ENCODE results near the gene EED.

EED gene

GRCh38 chr11:86245369-86246292, 1.1 kb downstream of the EED start:
- in situ Hi-C loops (cut with MboI; ENCODE audit: low sequenced_read_pairs): no loop called here

- in situ Hi-C loops (cut with MboI; ENCODE audit: low sequenced_read_pairs): no loop called here
Measured at GRCh38 chr11:86246293-86246675, 1.7 kb downstream of the EED start.

GRCh38 chr11:86247608-86248007, 3.1 kb downstream of the EED start:
- in situ Hi-C loops (cut with MboI; ENCODE audit: low sequenced_read_pairs): no loop called here

DNA sequence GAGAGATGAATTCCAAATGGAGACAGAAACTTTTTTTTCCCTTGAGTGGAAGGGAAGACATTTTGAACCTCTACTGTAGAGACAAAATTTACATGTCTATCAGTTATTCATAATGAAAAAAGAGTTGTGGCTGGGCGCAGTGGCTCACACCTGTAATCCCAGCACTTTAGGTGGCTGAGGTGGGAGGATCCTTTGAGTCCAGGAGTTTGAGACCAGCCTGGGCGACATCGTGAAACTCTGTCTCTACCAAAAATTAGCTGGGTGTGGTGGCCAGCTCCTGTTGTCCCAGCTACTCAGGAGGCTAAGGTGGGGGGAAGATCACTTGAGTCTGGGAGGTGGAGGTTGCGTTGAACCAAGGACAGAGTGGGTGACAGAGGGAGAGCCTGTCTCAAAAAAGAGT, 4.1 kb downstream of the EED start:
- in situ Hi-C loops (cut with MboI; ENCODE audit: low sequenced_read_pairs): no loop called here

DNA sequence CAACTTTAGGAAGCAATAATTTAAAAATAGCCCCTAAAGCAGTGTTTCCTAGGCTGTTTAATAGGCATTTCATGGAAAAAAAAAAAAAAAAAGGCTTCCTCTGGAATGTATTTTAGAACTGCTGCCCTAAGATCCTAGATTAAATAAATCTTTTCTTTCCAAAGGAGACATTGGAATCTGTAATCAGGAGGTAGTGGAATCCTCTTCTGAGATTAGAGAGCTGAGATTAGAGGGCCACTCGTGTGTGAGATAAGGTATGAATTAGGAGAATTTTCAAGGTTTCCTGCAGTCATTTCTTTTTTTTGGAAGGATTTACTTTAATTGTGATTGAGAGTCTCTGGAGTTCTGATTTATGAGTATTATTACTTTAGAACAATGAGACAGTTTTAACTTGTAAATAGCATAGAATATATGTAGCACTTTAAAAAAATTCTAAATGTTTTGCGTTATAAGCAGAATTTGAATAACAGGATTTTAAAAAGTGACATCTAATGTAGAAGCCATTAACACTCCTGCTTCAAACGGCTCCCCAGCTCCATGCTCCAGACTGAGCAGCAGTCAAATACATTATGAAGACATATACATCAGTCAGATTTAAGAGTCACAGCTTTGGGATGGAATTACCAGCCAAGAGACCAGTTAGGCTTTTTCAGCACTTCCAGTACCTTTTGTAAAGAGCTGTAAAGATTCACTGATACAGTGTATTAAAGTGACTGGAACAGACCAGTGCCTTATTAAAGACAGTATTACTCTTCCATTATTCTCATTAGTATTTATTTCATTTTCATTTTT, 5.0 kb downstream of the EED start:
- in situ Hi-C loops (cut with MboI; ENCODE audit: low sequenced_read_pairs): no loop called here

DNA sequence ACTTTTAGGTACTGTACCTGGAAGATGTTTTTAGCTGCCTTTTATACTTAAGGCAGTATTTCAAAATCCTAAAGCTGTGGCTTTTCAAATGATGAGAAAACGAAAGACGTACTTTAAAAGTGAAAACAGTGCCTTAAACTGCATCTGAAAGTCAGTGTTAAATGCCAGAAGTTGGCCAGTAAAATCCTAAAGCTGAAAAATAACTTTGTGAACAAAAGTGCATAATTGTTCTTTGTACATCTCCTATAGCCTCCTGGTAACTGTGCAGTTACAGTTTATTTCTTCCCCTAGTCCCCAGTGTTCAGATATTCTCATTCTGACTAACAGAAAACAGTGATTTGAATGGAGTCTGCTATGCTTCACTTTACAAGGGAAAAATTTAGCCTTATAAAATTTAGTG, 6.8 kb downstream of the EED start:
- in situ Hi-C loops (cut with MboI; ENCODE audit: low sequenced_read_pairs): no loop called here

GRCh38 chr11:86255896-86256295, 11.3 kb downstream of the EED start:
- in situ Hi-C loops (cut with MboI; ENCODE audit: low sequenced_read_pairs): no loop called here

DNA sequence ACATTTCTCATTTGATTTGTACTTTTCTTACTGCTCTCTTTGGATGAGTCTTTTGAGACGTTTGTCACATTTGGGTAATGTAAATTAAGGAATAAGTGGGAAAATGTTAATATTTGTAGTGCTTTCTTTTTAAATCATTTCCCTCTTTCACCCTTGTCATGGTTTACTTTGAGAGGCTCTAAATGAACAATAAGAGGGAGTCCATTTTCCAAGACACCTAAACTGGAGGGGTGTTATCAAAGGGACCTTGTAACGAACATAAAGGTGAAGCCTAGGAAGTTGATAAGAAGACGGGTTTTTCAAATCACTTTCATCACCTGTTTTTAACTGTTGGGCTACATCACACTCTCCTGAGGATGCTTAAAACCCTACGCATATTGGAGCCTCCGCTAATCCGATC, 12.1 kb downstream of the EED start:
- in situ Hi-C loops (cut with MboI; ENCODE audit: low sequenced_read_pairs): no loop called here

- in situ Hi-C loops (cut with MboI; ENCODE audit: low sequenced_read_pairs): no loop called here
Measured at GRCh38 chr11:86257446-86257845, 12.9 kb downstream of the EED start.

DNA sequence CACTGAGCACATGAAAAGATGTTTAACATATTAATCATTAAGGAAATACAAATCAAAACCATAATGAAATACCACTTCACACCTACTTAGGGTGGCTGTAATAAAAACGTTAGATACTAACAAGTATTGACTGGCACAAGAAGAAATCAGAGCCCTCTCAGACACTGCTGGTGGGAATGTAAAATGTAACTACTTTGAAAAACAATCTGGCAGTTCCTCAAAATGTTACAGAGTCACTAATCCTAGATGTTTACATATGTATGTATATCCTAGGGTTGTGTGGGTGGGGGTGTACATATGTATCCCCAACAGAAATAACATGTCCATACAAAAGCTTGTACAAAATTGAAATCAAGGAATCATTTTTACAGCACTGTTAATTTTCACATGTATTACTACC, 15.2 kb downstream of the EED start:
- in situ Hi-C loops (cut with MboI; ENCODE audit: low sequenced_read_pairs): no loop called here

DNA sequence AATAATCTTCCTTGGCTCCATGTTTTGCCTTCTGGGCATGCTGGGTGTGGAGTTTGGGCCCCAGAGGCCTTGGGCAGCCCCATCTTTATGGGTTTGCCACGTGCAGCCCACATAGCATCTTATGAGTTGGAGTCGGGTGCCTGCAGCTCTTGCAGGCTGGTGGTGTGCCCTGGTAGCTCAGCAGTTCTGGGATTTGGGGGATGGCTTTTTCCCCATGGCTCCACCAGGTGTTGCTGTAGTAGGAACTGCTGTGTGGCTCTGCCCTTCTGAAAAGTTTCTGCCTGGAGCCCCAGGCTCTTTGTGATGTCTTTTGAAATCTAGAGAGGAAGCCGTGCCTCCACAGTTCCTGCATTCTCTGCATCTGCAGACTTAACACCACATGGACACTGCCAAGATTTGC, 16.8 kb downstream of the EED start:
- in situ Hi-C loops (cut with MboI; ENCODE audit: low sequenced_read_pairs): no loop called here

DNA sequence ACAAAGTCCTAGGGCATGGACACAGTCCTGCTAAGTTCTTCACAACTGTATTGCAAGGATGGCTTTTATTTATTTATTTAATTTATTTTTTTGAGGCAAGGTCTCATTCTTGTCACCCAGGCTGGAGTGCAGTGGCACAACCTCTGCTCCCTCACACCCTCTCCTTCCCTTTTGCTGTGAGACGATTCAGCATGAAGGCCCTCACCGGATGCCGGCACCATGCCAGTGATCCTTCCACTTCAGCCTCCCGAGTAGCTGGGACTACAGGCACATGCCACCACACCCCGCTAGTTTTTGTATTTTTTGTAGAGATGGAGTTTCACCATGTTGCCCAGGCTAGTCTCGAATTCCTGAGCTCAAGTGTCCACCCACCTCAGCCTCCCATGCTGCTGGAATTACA, 17.8 kb downstream of the EED start:
- in situ Hi-C loops (cut with MboI; ENCODE audit: low sequenced_read_pairs): no loop called here

- in situ Hi-C loops (cut with MboI; ENCODE audit: low sequenced_read_pairs): no loop called here
Measured at GRCh38 chr11:86264649-86265048, 20.1 kb downstream of the EED start.

GRCh38 chr11:86265194-86265593, 20.6 kb downstream of the EED start:
- in situ Hi-C loops (cut with MboI; ENCODE audit: low sequenced_read_pairs): no loop called here

GRCh38 chr11:86269645-86270044, 25.1 kb downstream of the EED start:
- in situ Hi-C loops (cut with MboI; ENCODE audit: low sequenced_read_pairs): no loop called here

- in situ Hi-C loops (cut with MboI; ENCODE audit: low sequenced_read_pairs): no loop called here
Measured at GRCh38 chr11:86274503-86274902, 29.9 kb downstream of the EED start.

DNA sequence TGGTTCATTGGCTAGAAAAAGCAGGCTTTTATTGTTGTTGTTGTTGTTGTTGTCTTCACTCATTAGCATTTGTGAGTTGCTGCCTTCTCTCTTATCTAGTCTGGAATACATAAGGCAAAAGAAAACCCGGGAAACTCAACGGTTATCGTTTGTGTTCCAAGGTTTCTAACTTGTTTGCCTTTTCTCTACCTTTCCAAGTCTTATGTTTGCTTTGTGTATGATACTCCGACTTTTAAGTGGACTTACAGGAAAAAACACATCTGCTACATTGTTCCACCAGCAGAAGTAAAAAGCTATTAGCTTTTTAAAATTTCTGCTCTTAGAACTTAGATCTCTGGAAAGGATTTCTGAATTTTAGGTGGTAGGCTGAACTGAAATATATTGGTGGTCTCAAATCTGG, 30.4 kb downstream of the EED start:
- in situ Hi-C loops (cut with MboI; ENCODE audit: low sequenced_read_pairs): no loop called here

DNA sequence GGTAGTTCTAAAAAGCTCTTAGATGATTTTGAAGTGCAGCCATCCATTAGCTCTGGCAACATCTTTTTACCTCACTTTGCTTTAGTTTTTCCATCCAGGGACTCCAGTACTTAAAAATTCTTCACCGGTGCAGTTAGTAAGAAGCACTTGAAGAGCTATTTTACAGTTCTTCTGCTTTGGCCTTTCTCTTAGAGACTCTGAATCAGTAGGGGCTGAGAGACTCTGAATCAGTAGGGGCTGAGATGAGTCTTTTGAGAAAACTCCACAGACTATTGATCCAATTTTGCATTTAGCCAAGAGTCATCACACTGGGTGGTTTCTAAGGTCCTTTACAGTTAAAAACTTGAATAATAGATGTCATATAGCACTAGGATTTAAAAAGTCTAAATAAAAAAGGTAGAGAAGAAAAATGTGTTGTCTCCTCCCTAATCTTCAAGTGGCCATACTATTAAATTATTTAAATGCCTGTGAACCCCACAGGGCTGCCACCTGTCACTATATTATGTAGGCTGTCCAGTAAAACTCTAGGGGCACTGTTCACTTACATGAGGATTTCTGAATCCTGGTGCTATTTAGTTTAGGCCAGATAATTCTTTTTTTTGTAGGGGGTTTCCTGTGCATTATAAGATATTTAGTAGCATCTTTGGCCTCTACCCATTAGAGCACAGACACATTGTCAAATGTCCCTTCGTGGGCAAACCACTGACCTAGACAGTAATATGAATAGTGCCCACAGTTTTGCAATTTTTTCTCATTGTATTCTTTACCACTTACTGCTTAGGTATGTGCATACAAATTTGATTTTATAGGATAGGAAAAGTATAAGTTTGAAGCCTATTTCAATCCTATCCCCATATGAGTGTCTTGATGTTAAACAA, 31.2 kb downstream of the EED start:
- in situ Hi-C loops (cut with MboI; ENCODE audit: low sequenced_read_pairs): no loop called here

- in situ Hi-C loops (cut with MboI; ENCODE audit: low sequenced_read_pairs): no loop called here
Measured at GRCh38 chr11:86277741-86278140, 33.2 kb downstream of the EED start.

DNA sequence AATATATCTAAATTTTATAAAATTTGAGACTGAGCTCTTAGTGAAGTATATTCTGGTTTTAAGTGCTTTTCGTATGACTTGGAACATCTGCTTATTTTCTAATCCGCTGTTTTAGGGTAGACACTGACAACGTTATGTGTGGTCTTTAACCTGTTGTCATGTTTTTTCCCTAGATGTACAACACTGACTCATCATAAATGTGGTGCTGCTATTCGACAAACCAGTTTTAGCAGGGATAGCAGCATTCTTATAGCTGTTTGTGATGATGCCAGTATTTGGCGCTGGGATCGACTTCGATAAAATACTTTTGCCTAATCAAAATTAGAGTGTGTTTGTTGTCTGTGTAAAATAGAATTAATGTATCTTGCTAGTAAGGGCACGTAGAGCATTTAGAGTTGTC, 33.7 kb downstream of the EED start:
- in situ Hi-C loops (cut with MboI; ENCODE audit: low sequenced_read_pairs): no loop called here

GRCh38 chr11:86279747-86280146, 35.2 kb downstream of the EED start:
- in situ Hi-C loops (cut with MboI; ENCODE audit: low sequenced_read_pairs): no loop called here
